H1 (cell line): ENCODE measurements around the gene PROK1. TPM values are rescaled to one million over a fixed set of nuclear protein-coding genes. Genes with fewer than 3 reads are reported as not detected.

Experiments used
- CTCF ChIA-PET: fragments of 300-600 bp; sonication (Branson Sonifier 250); formaldehyde crosslinking; loops from one replicate; lab custom pipeline; 2021; ENCODE audit not compliant: partially characterized antibody; lab: Charles Lee
- POLR2A ChIA-PET: fragments of 300-600 bp; sonication (Branson Sonifier 250); formaldehyde crosslinking; loops from one replicate; lab custom pipeline; 2021; ENCODE audit warnings: inconsistent platforms; ENCODE audit not compliant: partially characterized antibody; lab: Charles Lee
- DNase-seq, 2 experiments: peaks; one replicate each; pipeline versions ENCODE4 v3.0.0 to v3.0.0-alpha.2; 2010 to 2022; ENCODE audit warnings: low spot score in 2 of 2, low read depth in 1 of 2, mixed read lengths in 1 of 2
- FAIRE-seq: peaks from 2 replicates; lab custom pipeline; 2011; peaks lifted over from hg19 to GRCh38; lab: Jason Lieb, UNC
- H2AFZ ChIP-seq: 2 replicates; pipeline ENCODE4 v1.8.1; 2012; ENCODE audit warnings: low read length, inconsistent platforms
- H2AK5ac ChIP-seq: 2 replicates; pipeline ENCODE4 v1.6.1; 2013; ENCODE audit warnings: low read depth, low read length
- H2BK120ac ChIP-seq: replicated peaks from 2 replicates; pipeline ENCODE3; 2013; ENCODE audit warnings: low read depth, low read length, inconsistent platforms
- H2BK12ac ChIP-seq: 2 replicates; pipeline ENCODE4 v1.6.1; 2013; ENCODE audit warnings: low read depth, low read length
- H2BK15ac ChIP-seq: 2 replicates; pipeline ENCODE4 v1.6.1; 2013; ENCODE audit warnings: low read length
- H2BK20ac ChIP-seq: 2 replicates; pipeline ENCODE4 v1.6.1; 2013; ENCODE audit warnings: low read length
- H2BK5ac ChIP-seq: 2 replicates; pipeline ENCODE4 v1.6.1; 2013; ENCODE audit warnings: low read depth, low read length
- H3K14ac ChIP-seq: 2 replicates; pipeline ENCODE4 v1.6.1; 2013; ENCODE audit warnings: inconsistent platforms; ENCODE audit not compliant: insufficient read length
- H3K18ac ChIP-seq: 2 replicates; pipeline ENCODE4 v1.6.1; 2013; ENCODE audit warnings: low read length; ENCODE audit errors: extremely low read depth
- H3K23ac ChIP-seq: 2 replicates; pipeline ENCODE4 v1.6.1; 2013; ENCODE audit warnings: inconsistent platforms; ENCODE audit not compliant: insufficient read length
- H3K23me2 ChIP-seq: 2 replicates; pipeline ENCODE4 v1.6.1; 2013; ENCODE audit warnings: low read depth, low read length
- H3K27ac ChIP-seq: 2 replicates; pipeline ENCODE4 v1.6.1; 2011; ENCODE audit warnings: low read depth, low read length, inconsistent platforms
- H3K27me3 ChIP-seq, 4 experiments: replicated peaks in 1 of 4; 1 replicate in 1 of 4; 2 replicates in 3 of 4; pipeline versions ENCODE4 v1.6.1 to v1.8.1; 2011 to 2013; ENCODE audit warnings: low read length in 3 of 4, mild to moderate bottlenecking in 3 of 4, inconsistent platforms in 2 of 4, mixed read lengths in 2 of 4, moderate library complexity in 1 of 4; ENCODE audit not compliant: control insufficient read depth in 3 of 4, insufficient read depth in 3 of 4; ENCODE audit errors: extremely low read depth in 1 of 4
- H3K36me3 ChIP-seq, 4 experiments: 2 replicates each; pipeline versions ENCODE4 v1.6.1 to v1.8.1; 2011 to 2013; ENCODE audit warnings: mild to moderate bottlenecking in 4 of 4, low read length in 3 of 4, moderate library complexity in 2 of 4, control low read depth in 1 of 4, inconsistent platforms in 1 of 4; ENCODE audit not compliant: insufficient read depth in 4 of 4, control insufficient read depth in 2 of 4
- H3K4ac ChIP-seq: replicated peaks from 2 replicates; pipeline ENCODE3; 2013; ENCODE audit warnings: low read length, low read depth, mixed read lengths, inconsistent platforms; ENCODE audit not compliant: insufficient read length
- H3K4me1 ChIP-seq, 4 experiments: replicated peaks in 1 of 4; 1 replicate in 1 of 4; 2 replicates in 3 of 4; pipeline versions ENCODE4 v1.6.1 to v1.8.1; 2011 to 2013; ENCODE audit warnings: low read length in 3 of 4, inconsistent platforms in 2 of 4, mixed read lengths in 1 of 4; ENCODE audit not compliant: insufficient read depth in 4 of 4, control insufficient read depth in 3 of 4
- H3K4me2 ChIP-seq, 2 experiments: 2 replicates each; pipeline versions ENCODE4 v1.6.1 to v1.8.1; 2011 to 2013; ENCODE audit warnings: low read depth in 2 of 2, low read length in 2 of 2, control low read depth in 1 of 2, inconsistent platforms in 1 of 2, mild to moderate bottlenecking in 1 of 2; ENCODE audit not compliant: insufficient read depth in 1 of 2
- H3K4me3 ChIP-seq, 4 experiments: fragments of 200-600, 300-600 bp in 1 of 4; sonication (generic), shearing (Covaris generic), sonication (Bioruptor Twin) in 1 of 4; 2 replicates each; pipeline versions ENCODE4 v1.5.1 to v1.8.1; 2011 to 2016; ENCODE audit warnings: low read length in 4 of 4, low read depth in 3 of 4, control low read depth in 2 of 4, inconsistent platforms in 2 of 4, mild to moderate bottlenecking in 2 of 4, mixed read lengths in 1 of 4, moderate library complexity in 1 of 4; ENCODE audit not compliant: insufficient read depth in 2 of 4; ENCODE audit errors: extremely low read depth in 1 of 4
- H3K56ac ChIP-seq: replicated peaks from 2 replicates; pipeline ENCODE3; 2013; ENCODE audit warnings: low read depth, mild to moderate bottlenecking, mixed read lengths, low read length, inconsistent platforms; ENCODE audit not compliant: insufficient read length
- H3K79me1 ChIP-seq: 2 replicates; pipeline ENCODE4 v1.6.1; 2013; ENCODE audit warnings: low read depth, low read length, control low read depth
- H3K79me2 ChIP-seq, 2 experiments: 2 replicates each; pipeline versions ENCODE4 v1.6.1 to v1.8.1; 2012 to 2013; ENCODE audit warnings: low read length in 2 of 2, mild to moderate bottlenecking in 2 of 2, inconsistent platforms in 1 of 2; ENCODE audit not compliant: insufficient read depth in 2 of 2, control insufficient read depth in 1 of 2
- H3K9ac ChIP-seq, 4 experiments: replicated peaks in 1 of 4; 1 replicate in 1 of 4; 2 replicates in 3 of 4; pipeline versions ENCODE4 v1.6.1 to v1.8.1; 2011 to 2013; ENCODE audit warnings: low read depth in 3 of 4, low read length in 3 of 4, control low read depth in 2 of 4, mild to moderate bottlenecking in 2 of 4, moderate library complexity in 2 of 4, inconsistent platforms in 1 of 4; ENCODE audit errors: extremely low read depth in 1 of 4
- H3K9me3 ChIP-seq, 2 experiments: 2 replicates each; pipeline versions ENCODE4 v1.6.1 to v1.8.1; 2012 to 2013; ENCODE audit warnings: mild to moderate bottlenecking in 2 of 2, moderate library complexity in 2 of 2, control low read depth in 1 of 2, inconsistent platforms in 1 of 2, low read depth in 1 of 2, low read length in 1 of 2, mixed read lengths in 1 of 2; ENCODE audit not compliant: insufficient read depth in 2 of 2
- H4K20me1 ChIP-seq, 2 experiments: replicated peaks in 1 of 2; 2 replicates each; pipeline versions ENCODE3 to v1.8.1; 2011 to 2013; ENCODE audit warnings: inconsistent platforms in 2 of 2, low read length in 2 of 2, mild to moderate bottlenecking in 1 of 2; ENCODE audit not compliant: insufficient read depth in 2 of 2, control insufficient read depth in 1 of 2
- H4K5ac ChIP-seq: 2 replicates; pipeline ENCODE4 v1.6.1; 2013; ENCODE audit warnings: low read length, low read depth, mixed read lengths, inconsistent platforms; ENCODE audit not compliant: insufficient read length
- H4K8ac ChIP-seq: 2 replicates; pipeline ENCODE4 v1.8.0; 2013; ENCODE audit warnings: mild to moderate bottlenecking, moderate library complexity, low read length, inconsistent platforms; ENCODE audit not compliant: insufficient read depth; ENCODE audit errors: extremely low read depth
- H4K91ac ChIP-seq: replicated peaks from 2 replicates; pipeline ENCODE3; 2013; ENCODE audit warnings: low read length, mixed read lengths, inconsistent platforms; ENCODE audit not compliant: insufficient read length
- CBX5 ChIP-seq: fragments of 300-800, 300-1000 bp; sonication (generic); IDR thresholded peaks from 2 replicates; pipeline ENCODE4 v1.7.1; 2016; ENCODE audit warnings: antibody characterized with exemption, low read length, low read depth
- MAX ChIP-seq: IDR thresholded peaks from 2 replicates; pipeline ENCODE4 v1.6.1; 2012; ENCODE audit warnings: inconsistent platforms
- NRF1 ChIP-seq: IDR thresholded peaks from 2 replicates; pipeline ENCODE4 v1.6.1; 2011; ENCODE audit warnings: mild to moderate bottlenecking, low read depth, low read length, improper control_type of control experiment
- SP4 ChIP-seq: IDR thresholded peaks from 2 replicates; pipeline ENCODE4 v1.6.1; 2012; ENCODE audit warnings: low read length, inconsistent platforms
- WGBS, 2 experiments: shearing (Covaris generic) in 1 of 2; methylation state at CpG; one replicate each; pipeline versions ENCODE4 v1.1.6 to v1.1.7; 2013 to 2015; ENCODE audit warnings: low lambda C conversion rate in 2 of 2, mixed read lengths in 2 of 2, inconsistent platforms in 1 of 2, low coverage in 1 of 2, missing lambda C conversion rate in 1 of 2; ENCODE audit not compliant: insufficient replicate concordance in 2 of 2, insufficient coverage in 1 of 2, insufficient read length in 1 of 2; ENCODE audit errors: extremely low coverage in 1 of 2, missing lambda C conversion rate in 1 of 2; 5-methylcytosine and 5-hydroxymethylcytosine counted together
- polyA plus RNA-seq, 7 experiments: library from polyadenylated mRNA; depleted of rRNA in 3 of 7; stranded (reverse) in 5 of 7; unstranded in 2 of 7; fragments of >200 nt in 5 of 7; fragments of 200-250 nt in 2 of 7; gene quantifications; 1 replicate in 5 of 7; 2 replicates in 1 of 7; 4 replicates in 1 of 7; pipeline versions ENCODE4 v1.2.1 to v1.2.3, GENCODE V29; 2011 to 2013; ENCODE audit warnings: missing spikeins in 2 of 7, mixed read lengths in 2 of 7
- total RNA-seq: library from RNA; stranded (reverse); fragmentation: NEBNext Ultra II Directional; extraction: Animal tissue kit (Norgen Biotek cat#: 25700); gene quantifications from 2 replicates; pipeline ENCODE4 v1.2.1, GENCODE V29; 2021

The PROK1 gene
- total and polyA plus RNA-seq, 2 of the 8 experiments (the other 6 are each of a cell fraction or from before 2014, with no cell fraction given): 0.12 TPM; not detected in 1

DNA sequence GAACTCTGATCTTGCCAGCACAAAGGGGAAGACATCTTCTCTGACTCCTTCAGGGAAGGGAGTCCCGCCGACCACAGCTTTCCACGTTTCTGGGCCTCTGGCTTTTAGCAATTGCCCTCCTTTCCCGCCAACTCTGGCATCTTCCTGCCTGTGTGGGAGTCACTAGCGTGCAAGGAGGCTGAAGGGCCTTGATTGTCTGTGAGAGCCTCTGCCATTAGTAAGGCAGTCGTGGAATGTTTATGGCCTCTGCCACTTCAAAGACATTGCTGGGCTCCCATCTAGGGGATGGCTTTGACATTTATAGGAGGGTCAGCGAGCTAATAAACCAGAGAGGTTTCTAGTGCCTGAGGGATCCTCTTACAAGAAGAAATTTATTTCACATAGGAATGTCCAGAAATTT lies 14.3 kb upstream of the PROK1 start:
- 63% methylated on average over 4 of the region's 7 CpGs; no CpG with 5 or more reads in 1 of the 2 experiments for WGBS, 2 experiments
- Histone ChIP-seq H2AFZ (no peak overlapping the region), H2BK15ac (no peak overlapping the region), H2BK120ac (no peak overlapping the region), H3K9ac (no peak overlapping the region), H4K5ac (no peak overlapping the region), H4K20me1 (no peaks in the 10 kb centered on the region), H3K4me2 (no peak overlapping the region), H2AK5ac (no peak overlapping the region), H3K14ac (no peak overlapping the region), H3K4me3 (no peak overlapping the region), H3K27ac (no peak overlapping the region), H3K4me1 (peaks cover 3 to 9% (median 7%) of the 10 kb centered on the region in 4 experiments; a peak in 6 of 7 replicates), H2BK12ac (0 out of 2 replicates have a peak overlapping the region, but pooled peaks have one; percentile 13), H3K27me3 (no peaks in the 10 kb centered on the region), H2BK20ac (no peak overlapping the region), H3K4ac (no peak overlapping the region), H3K23me2 (no peaks in the 10 kb centered on the region), H3K79me1 (no peaks in the 10 kb centered on the region), H3K56ac (no peak overlapping the region), H4K8ac (no peak overlapping the region), H3K36me3 (no peaks in the 10 kb centered on the region), H3K79me2 (no peaks in the 10 kb centered on the region), H4K91ac (no peak overlapping the region), H3K23ac (no peak overlapping the region), H2BK5ac (no peak overlapping the region), H3K9me3 (no peaks in the 10 kb centered on the region), H3K18ac (no peak overlapping the region)
- CTCF ChIA-PET: interaction anchor here (1.0 to 35.1 kb wide), 5 partner anchors 21 to 234 kb away, joined by 3 to 828 read pairs (median 23); partner anchors contain the start of genes LAMTOR5 and PROK1
- no peak for FAIRE-seq
- no peak for DNase-seq
- TF ChIP-seq SP4: no peak
- no peak for TF ChIP-seq NRF1
- no peak for TF ChIP-seq MAX
- no peak for TF ChIP-seq CBX5
- POLR2A ChIA-PET: interaction anchor here (1.5 kb wide), 1 partner anchor 11 kb away, joined by 4 read pairs; no protein-coding TSS in a partner anchor
